Embryonic facial prominence (tissue), 1 donor: ENCODE data around the gene TUBB1.

Experiments used
- DNase-seq: peaks from one replicate; pipeline ENCODE4 v3.0.0-alpha.2; 2016; ENCODE audit errors: extremely low spot score

The TUBB1 gene

DNA sequence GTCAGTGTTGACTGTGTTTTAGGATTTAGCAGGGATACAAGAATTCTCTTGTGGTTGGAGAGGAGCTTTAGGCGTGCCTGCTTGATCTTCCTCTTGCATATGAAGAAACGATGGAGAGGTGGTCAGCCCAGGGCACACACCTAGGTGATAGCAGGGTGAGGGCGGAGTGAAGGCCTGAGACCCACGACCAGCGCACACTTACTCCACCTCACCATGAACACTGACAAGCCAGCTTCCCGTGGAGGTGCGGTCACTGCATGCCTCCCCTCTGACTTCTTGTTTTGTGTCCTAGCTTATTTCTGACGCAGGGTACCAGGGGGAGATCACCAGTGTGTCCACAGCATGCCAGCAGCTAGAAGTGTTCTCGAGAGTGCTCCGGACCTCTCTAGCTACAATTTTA, 30.0 kb upstream of the TUBB1 start:
- DNase-seq, result no peak

DNA sequence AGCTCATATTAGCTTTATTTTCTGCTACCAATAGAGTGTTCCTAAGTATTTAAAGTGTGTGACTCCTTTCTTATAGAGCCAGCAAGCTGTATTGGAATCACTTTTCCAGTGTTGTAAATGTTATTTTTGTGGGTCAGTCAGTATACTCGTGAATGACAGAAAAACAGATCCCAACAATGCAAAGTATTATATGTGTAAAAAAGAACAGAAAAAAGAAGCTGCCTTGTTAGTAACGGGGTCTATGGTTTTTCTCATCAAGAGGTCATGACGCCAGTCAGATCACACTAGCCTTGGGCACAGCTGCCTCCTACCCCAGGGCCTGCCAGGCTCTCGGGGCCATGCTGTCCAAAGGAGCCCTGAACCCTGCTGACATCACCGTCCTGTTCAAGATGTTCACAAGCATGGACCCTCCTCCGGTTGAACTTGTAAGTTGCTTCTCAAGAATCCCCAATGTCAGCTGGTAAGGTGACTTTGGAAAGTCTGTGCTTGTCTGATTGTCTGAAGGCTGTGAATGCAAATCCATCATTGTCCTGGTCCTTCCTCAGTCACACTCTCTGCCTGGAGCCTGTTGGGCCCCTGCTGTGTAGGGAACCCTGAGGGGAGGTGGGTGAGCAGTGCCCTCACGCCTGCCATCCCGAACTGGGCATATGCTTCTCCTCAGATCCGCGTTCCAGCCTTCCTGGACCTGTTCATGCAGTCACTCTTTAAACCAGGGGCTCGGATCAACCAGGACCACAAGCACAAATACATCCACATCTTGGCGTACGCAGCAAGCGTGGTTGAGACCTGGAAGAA, 28.4 kb upstream of the TUBB1 start:
- no peak for DNase-seq

DNA sequence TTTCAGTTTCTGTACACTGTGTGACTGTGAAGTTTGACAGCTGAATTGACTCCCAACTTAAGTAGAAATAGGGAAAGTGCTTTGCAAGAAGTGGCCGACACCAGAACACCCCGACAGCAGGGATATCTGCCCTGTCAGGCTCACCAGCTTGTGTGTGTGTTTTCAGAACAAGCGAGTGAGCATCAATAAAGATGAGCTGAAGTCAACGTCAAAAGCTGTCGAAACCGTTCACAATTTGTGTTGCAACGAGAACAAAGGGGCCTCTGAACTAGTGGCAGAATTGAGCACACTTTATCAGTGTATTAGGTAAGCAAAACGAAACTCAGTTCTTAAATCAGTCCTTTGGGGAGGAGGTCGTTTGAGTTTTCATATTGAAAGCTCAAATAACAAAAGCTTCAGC, 27.5 kb upstream of the TUBB1 start:
- DNase-seq, result no peak

DNA sequence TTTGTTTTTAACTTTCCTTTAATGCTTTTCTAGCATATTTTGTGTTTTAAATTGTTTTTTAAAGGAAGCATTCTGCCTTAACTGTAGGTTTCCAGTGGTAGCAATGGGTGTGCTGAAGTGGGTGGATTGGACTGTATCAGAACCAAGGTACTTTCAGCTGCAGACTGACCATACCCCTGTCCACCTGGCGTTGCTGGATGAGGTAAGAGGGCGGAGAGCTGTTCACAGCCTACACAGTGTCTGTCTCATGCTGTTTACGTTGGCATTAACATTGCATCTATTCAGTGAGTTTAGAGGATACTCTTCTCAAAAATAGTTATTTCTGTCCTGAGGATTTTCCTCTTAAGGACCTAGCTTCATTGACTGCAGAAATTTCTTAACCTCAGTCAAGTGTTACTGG, 26.3 kb upstream of the TUBB1 start:
- DNase-seq, result no peak

DNA sequence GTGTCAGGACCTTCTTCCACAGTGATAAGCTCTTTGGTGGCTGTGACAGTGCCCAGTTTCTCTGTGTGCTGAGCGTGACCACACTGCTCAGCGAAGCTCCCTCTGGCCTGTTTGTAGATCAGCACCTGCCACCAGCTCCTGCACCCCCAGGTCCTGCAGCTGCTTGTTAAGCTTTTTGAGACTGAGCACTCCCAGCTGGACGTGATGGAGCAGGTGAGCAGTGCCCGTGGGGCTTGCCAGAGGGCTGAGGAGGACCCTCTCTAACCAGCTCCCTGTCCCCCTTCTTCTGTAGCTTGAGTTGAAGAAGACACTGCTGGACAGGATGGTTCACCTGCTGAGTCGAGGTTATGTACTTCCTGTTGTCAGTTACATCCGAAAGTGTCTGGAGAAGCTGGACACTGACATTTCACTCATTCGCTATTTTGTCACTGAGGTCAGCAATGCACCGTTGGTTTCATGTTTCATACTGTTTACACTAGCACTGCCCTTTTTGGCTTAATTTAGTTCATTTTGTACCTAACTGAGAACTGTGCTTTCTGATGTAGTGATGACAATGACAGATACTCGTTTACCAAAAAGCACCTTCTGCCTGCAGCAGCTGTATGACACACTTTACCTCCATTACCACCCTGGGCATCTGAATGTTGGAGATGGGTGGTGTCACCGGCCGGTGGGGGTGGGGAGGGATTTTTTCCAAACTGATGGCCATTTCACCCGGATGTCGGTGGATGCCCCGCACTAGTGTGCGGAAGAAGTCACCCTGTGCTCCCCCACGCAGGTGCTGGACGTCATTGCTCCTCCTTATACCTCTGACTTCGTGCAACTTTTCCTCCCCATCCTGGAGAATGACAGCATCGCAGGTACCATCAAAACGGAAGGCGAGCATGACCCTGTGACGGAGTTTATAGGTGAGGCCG, 25.6 kb upstream of the TUBB1 start:
- no peak for DNase-seq

DNA sequence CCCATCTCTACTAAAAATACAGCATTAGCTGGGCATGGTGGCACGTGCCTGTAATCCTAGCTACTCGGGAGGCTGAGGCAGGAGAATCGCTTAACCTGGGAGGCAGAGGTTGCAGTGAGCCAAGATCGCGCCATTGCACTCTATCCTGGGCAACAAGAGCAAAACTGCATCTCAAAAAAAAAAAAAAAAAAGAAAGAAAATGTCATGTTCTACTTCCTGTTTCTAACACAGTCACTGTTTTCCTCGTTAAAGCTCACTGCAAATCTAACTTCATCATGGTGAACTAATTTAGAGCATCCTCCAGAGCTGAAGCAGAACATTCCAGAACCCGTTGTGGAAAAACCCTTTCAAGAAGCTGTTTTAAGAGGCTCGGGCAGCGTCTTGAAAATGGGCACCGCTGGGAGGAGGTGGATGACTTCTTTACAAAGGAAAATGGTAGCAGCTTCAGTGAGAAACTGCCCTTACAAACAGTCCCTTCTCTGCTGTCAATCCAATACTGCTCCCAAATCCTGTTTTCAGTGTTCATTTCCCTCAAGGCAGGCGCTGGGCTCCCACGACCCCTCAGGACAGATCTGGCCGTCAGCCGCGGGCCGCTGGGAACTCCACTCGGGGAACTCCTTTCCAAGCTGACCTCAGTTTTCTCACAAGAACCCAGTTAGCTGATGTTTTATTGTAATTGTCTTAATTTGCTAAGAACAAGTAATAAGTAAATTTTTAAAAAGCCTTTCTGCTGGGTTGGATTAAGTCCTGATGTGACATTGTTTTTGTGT, 24.7 kb upstream of the TUBB1 start:
- no peak for DNase-seq

DNA sequence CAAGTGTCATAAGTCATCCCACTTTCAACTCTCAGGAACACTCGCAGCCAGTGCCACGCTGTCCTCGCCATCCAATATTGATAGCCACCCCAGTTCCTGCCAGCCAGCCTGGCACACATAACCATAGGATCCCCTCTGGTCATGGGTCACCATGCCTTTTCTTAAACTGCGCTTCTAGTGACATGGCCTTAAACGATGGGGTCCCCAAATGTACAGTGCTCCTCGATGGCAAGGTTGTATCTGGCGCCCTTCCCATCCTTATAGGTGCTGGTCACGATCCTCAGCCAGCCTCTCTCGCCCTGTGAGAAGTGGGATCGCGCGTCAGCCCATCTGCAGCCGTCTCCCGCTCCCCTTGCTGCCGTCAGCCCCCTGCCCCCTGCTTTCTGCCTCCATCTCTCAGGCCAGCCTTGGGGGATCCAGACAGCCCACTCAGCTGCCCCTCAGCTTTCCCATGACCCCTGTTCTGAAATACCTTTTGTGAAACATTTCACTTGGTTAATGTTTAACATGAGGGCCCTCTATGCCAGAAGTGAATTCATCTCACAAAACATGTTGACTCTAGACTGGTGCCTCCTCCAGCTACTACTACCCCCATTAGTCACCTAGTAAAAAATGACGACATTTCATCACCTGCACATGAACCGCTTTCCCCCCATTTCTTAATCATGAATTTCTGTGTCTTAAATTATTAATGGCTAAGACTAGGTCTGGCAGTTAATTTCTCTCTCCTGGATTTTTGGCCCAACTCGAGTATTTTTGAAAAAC, 23.6 kb upstream of the TUBB1 start:
- no peak for DNase-seq

DNA sequence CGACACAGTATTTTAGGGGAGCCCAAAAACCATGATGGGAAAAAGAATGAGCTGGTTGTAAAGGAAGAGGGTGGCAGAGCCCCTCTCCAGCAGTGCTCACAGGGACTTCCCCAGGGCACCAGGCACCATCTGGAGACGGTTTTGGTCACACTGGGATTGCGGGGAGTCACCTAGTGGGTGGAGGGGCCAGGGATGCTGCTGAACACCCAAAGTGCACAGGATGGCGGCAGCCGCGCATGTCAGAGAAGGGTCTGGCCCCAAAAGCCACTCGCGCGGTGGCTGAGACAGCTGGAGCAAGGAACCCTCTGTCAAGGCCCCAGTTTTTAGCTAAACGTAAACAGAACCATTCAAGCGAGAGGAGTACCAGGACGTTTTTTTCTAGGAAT, 23.0 kb upstream of the TUBB1 start:
- no peak for DNase-seq

DNA sequence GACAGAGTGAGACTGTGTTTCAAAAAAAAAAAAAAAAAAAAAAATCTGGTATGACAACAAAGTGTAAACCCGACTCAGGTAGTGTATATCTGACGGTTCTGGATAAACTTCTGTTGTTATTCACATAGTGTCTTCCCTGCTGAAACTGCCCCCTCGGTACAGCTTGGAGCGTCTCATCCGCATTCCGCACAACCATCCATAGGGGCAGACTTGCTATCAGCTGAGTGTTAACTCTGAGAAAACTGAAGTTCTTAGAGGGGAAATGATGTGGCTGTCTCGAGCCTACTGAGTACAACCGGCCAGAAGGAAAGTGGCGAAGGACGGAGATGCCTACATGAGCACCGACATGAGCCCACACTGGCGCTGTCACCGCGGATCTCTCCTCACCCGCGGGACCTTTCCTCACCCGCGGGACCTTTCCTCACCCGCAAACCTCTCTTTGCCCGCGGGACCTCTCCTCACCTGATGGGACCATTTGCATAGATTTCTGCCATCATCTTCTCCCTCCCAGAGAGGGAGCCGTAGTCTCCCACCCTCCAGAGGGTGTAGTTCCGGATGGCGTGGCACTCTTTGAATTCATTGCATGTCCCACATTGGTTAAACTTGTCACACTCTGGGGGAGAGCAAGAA, 22.0 kb upstream of the TUBB1 start:
- no peak for DNase-seq

DNA sequence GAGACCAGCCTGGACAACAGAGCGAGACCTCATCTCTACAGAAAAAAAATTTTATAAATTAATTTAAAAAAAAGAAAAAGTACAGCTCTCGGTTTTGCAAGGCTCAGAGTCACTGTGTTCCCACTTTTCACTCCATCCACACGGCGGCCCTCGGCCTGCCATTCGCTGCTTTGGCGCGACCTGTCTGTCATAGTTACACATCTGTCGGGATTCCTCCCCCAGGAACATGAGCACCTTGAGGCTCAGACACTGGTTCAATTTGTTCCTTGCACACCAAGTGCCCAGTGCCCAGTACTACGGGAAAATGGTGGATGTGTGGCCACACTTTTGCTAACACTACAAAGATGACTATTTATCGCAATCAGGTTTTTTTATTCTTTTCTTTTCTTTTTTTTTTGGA, 20.6 kb upstream of the TUBB1 start:
- no peak for DNase-seq

DNA sequence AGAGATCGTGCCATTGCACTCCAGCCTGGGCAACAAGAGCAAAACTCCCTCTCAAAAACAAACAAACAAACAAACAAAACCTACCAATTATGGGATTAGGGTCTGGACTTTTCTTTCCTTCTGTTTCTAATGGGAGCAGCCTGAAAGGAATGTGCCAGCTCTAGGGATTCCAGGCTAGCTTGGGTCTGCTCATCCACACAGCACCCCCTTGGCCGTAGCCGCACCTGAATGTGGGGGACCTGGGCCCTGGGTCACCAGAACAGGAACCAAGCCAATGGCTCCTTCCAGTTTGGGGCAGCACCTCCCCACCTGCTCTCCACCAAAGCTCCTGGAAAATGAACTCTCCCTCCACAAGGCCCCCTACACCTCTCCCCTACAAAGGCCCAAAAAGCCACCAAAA, 18.9 kb upstream of the TUBB1 start:
- DNase-seq, result no peak

DNA sequence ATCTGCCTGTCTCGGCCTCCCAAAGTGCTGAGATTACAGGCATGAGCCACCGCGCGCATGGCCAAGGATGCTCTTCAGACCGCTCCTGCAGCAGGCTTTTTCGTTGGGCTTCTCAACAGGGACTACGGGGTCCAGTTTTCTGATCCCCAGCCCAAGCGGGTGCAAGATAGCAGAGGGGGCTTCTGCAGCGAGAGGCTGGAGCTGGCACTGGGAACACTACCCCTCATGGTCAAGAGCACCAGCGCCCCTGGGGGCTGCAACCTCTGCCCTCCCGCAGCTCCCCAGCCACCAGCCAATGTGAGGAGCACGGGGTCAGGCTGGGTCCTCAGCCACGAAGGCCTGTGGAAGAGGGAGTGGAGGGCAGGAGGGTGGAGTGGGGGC, 18.2 kb upstream of the TUBB1 start:
- DNase-seq, result no peak

DNA sequence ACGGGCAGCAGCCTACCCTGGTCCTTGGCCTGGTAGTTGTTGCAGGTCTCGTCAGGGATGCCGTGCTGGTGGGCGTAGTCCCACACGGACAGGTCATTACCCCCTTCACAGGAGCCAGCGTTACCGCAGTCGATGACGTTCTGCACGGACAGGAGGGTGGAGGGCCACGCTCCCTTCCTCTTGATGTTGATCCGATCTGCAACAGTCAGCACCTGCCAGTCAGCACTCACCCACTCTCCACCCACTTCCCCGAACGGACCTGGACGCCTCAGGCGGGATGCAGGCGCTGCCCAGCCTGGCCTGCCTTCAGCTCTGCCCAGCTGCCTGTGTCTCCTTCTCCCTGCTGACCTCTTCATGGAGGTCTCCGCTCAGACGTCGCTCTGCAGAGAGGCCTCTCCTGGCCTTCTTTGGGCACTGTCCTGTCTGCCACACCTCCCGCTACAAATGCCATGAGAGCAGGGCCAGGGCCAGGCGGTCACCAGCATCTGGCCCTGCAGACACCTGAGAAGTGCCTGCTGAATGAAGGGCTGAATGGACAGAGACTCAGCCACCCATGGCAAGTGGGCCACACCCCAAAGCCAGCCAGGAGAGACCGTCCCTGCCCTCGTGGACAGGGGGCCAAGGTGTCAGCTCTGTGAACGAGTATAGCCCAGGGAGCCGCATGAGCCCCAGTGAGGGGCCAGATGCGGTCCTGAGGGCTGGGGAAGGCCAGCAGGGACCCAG, 17.6 kb upstream of the TUBB1 start:
- DNase-seq, result no peak

DNA sequence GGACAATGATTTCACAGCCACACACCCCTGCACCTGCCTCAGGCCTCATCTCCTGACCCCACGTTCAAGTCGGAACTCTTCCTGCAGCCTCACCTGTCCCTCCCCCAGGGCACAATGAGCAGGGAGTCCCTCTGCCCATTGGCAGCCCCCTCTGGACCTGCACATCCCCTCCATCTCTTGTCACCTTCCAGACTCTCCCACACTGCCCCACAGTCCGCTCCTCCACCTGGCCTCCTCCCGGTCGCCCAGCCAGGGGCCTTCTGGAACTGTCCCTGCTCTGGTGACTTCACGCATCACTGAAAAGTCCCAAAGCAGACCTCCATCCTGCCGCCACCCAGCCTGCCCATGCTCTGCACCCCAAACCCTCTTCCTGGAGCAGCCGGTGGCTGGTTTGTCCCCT, 16.8 kb upstream of the TUBB1 start:
- no peak for DNase-seq

DNA sequence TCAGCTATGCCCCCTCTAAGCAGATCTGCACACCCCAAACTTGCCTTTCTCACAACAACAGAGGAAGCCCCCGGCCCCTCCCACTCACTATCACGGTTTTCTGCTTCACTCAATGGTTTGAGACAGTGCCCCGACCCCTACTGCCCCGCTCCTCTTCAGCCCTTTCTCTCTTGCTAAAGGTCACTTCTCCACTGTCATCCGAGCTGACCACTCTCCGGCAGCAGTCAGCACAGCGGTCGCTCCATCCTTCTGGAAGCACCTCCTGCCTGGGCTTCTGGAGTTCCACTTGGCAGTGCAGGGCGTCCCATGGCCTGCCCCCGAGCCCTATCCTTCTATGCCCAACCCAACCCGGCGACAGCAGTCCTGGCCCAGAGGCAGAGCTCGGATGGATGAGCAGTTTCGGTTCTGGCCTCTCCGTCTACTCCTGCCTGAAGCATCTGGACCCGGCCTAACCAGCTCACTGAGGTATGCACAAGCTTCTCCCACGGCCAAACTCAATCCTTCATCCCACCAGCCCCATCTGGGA, 16.3 kb upstream of the TUBB1 start:
- no peak for DNase-seq

DNA sequence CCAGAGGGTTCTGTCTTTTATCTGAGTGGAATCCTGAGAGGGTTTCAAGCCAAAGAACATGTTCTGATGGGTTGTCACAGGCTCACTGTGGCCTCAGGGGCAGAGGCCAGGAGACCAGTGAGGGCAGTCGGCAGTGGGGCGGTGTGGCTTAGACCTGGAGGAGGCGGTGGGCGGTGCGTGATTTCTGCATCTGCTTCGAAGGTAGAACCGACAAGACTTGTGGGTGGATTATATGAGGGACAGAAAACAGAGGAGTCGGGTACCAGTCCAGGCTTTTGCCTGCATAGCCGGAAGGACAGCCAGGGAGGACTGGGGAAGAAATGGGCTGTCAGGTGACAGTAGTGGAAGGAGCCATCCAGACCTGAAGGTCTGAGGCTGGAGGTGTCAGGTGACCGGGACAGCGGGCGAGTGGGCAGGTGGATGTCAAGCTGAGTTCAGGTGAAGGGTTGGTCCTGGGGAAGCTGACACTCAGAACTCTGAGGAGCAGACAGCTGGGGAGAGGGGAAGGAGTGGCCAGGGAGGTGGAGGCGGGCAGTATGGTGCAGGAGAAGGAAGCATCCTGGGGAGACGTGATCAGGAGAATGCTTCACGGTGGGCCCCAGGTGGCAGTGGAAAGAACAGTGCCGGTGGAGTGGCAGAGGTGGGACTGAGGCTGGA, 15.3 kb upstream of the TUBB1 start:
- DNase-seq, result no peak

DNA sequence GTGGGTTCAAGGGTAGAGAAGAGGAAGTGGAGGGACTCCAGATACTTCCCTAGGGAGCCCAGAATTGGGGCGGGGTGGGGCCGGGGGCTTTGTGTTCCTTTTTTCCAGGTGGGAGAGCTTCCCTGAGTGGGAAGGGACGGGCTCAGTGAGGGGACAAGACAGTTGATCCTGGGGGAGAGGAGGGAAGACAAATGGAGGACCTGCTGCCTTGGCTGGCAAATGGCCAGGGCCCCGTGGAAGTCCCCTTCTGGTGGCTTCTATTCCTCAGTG, 14.8 kb upstream of the TUBB1 start:
- no peak for DNase-seq

DNA sequence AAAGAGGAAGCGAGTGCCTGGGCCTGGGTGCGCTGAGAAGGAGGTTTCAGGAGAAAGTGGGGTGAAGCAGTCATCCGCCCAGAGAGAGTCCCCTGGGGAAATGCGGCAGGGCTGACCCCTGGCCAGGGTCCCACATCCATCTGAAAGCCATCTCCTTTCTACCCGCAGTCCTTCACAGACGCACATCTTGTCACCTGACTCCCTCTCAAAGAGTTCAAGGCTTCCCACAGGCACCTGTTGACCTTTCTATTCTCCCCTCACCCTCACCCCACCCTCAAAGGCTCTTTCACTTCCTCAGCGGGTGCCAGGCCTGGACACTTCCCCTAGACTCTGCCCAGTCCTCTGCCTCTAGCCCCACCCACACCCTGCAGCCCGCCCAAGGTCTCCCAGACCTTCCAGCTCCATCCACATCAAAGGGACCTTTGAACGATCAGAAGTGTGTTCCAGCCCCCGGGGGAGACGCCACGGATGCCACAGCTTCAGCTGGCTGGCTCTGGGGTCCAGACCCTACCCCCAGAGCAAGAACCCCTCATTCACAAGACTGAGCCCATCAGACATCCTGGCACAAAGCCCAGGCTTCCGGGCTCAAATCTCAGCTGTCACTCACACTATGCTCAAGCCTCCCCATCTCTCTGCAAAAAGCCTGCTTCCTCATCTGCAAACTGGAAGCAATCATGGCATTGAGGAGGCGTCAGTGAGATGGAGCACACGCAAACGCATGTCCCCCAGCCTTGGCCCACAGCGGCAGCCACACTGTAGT, 14.3 kb upstream of the TUBB1 start:
- no peak for DNase-seq

DNA sequence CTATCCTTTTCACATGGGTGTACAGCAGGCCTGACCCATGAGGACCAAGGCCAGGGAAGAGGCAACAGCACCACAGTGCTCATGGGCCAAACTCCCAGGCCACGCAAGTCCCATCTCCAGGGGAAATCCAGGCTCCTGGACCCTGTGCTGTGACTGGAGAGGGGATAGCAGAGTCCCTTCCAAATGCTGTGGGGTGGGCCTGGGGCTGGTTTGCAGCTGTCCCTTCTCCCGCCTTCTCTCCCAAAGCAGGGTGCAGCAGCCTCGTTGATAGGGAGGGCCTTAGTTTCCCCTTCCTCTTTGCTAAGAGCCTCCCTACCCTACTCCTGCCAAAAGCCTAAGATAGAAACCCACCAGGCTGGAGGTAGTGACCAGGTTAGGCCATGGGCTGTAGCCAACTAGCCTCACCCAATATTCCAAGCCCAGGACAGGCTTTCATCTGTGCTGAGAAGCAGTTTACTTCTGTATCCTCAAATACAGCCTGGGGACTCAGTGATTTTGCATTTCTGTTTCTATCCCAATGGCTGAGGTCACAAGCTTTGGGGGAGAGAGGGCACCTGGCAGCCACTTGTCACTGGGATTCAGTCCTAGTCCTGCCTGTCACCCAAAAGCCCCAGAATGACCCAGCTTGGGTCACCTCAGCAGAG, 13.6 kb upstream of the TUBB1 start:
- DNase-seq, result no peak
